Hepatocyte (in vitro differentiated cells): ENCODE measurements around the gene UBXN11.

ENCODE experiments used
- CTCF ChIP-seq: fragments of 200-600 bp; sonication (generic); IDR thresholded peaks from 2 replicates; pipeline ENCODE4 v1.5.1; 2016; ENCODE audit warnings: antibody characterized with exemption, mild to moderate bottlenecking; ENCODE audit not compliant: poor library complexity
- EZH2 ChIP-seq: fragments of 200-600 bp; sonication (generic); IDR thresholded peaks from 2 replicates; pipeline ENCODE4 v1.6.1; 2016; ENCODE audit warnings: antibody characterized with exemption, mild to moderate bottlenecking, borderline replicate concordance

- TF ChIP-seq CTCF (no peak), EZH2 (no peak)
These were observed 8.7 kb downstream of the UBXN11 start for GRCh38 chr1:26297791-26298124.
